ENCODE results near the gene ST3GAL4. TPM values are rescaled to one million over a fixed set of nuclear protein-coding genes. Genes with fewer than 3 reads are reported as not detected.

ST3GAL4 gene
- total RNA-seq, 1 experiment from 2014 or later, result 22.3 TPM

GRCh38 chr11:126398721-126399120 lies 43.2 kb downstream of the ST3GAL4 start:
- no peaks in the 10 kb centered on the region for H3K9me3 ChIP-seq (replicated peaks)
- DNase-seq (ENCODE audit: low read depth in 1 of 2, low spot score in 2 of 2), result no peak
- no peak overlapping the region for H3K27ac ChIP-seq
- H3K4me1 ChIP-seq (replicated peaks), result peaks cover 13% of the 10 kb centered on the region
- no peaks in the 10 kb centered on the region for H3K36me3 ChIP-seq
- no peaks in the 10 kb centered on the region for H3K27me3 ChIP-seq (replicated peaks)
- no peak overlapping the region for H3K4me3 ChIP-seq

DNA sequence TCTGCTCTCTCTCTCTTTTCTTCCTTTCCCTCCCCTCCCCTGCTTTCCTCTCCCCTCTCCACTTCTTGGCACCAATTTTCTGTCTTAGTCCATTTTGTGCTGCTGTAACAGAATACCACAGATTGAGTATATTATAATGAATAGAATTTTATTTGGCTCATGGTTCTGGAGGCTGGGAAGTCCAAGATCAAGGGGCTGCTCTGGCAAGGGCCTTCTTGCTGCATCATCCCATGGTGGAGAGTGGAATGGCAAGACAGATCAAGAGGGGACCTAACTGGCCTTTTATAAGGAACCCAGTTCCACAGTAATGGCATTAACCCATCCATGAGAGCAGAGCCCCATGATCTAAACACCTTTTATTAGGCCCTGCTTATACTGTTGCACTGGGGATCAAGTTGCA lies 44.5 kb downstream of the ST3GAL4 start:
- Histone ChIP-seq H3K27me3 (replicated peaks) (no peaks in the 10 kb centered on the region), H3K27ac (no peak overlapping the region), H3K4me1 (replicated peaks) (peaks cover 15% of the 10 kb centered on the region), H3K9me3 (replicated peaks) (no peaks in the 10 kb centered on the region), H3K36me3 (no peaks in the 10 kb centered on the region), H3K4me3 (no peak overlapping the region)
- DNase-seq (ENCODE audit: low read depth in 1 of 2, low spot score in 2 of 2), result no peak

DNA sequence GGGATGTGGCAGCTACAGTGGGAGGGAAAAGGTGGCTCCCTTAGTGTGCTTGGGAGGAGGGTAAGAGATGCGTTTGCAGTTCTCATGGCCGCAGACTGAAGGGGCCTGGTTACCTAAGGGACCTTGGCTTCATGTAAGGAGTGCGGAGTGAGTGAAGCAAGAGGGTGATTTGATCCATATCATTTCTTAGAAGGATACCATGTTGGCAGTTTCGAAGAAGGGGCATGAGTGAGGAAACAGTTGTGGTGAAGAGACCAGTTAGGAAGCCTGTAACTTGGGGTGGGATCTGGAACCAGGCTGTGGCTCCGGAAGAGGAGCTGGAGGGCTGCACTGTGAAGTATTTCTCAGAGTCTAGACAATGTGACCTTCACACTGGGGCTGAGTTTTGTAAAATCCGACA lies 45.0 kb downstream of the ST3GAL4 start:
- no peak overlapping the region for H3K4me3 ChIP-seq
- no peaks in the 10 kb centered on the region for H3K36me3 ChIP-seq
- H3K9me3 ChIP-seq (replicated peaks), result no peaks in the 10 kb centered on the region
- H3K27me3 ChIP-seq (replicated peaks), result no peaks in the 10 kb centered on the region
- no peak overlapping the region for H3K27ac ChIP-seq
- DNase-seq (ENCODE audit: low read depth in 1 of 2, low spot score in 2 of 2), result no peak
- peaks cover 15% of the 10 kb centered on the region for H3K4me1 ChIP-seq (replicated peaks)

DNA sequence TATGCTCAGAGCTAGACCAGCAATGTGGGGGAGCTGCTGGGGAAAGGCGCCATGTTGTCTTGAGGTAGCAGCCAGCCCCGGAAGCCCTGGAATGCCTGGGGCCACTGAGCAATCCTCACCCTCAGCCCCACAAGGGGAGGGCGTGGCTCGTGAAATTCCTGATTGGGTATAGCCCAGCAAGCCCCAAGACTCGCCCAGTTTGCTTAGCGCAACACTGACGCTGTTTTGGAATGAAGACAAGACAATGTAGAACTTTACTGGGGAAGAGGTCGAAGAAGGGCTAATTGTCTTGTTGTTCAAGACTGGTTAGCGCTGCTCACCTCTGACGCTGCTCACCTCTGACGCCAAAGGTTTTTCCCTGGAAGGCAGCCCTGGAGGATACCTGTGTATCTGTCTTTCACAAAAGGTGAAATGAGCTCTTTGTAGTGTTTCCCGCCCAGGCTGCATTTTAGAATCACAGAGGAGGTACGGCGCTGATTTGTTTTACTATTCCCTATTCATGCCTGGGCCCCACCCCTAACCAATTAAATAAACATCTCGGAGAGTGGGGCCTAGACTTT lies 47.6 kb downstream of the ST3GAL4 start:
- peaks cover 15% of the 10 kb centered on the region for H3K4me1 ChIP-seq (replicated peaks)

DNA sequence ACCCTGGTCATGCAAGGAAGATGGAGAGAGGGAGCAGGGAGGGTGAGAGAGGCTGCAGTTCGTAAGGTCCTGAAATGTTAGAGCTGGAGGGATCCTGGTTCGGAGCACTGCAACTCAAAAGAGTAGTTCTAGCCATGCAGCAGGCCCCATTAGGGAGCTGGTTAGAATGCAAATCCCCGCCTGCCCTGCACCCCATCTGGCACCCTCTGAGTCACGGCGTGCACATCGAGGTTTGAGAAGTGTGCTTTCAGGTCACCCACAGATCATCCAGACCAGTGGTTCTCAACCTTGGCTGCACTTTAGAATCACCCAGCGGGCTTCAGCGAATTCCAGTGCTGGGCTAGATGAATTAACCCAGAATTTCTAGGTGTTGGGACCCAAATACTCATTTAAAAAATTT lies 48.2 kb downstream of the ST3GAL4 start:
- Histone ChIP-seq H3K4me1 (replicated peaks) (peaks cover 15% of the 10 kb centered on the region), H3K27me3 (replicated peaks) (no peaks in the 10 kb centered on the region), H3K9me3 (replicated peaks) (no peaks in the 10 kb centered on the region), H3K4me3 (no peak overlapping the region), H3K27ac (no peak overlapping the region), H3K36me3 (no peaks in the 10 kb centered on the region)
- DNase-seq (ENCODE audit: low read depth in 1 of 2, low spot score in 2 of 2), result no peak

More for the DNA sequence above, 47.6 kb downstream of the ST3GAL4 start:
- Histone ChIP-seq H3K36me3 (no peaks in the 10 kb centered on the region), H3K4me3 (no peak overlapping the region), H3K9me3 (replicated peaks) (no peaks in the 10 kb centered on the region), H3K27me3 (replicated peaks) (no peaks in the 10 kb centered on the region), H3K27ac (peak overlapping the region; percentile 70)
- DNase-seq (ENCODE audit: low read depth in 1 of 2, low spot score in 2 of 2), result peak; percentile 43 to 72

GRCh38 chr11:126404367-126404766 lies 48.9 kb downstream of the ST3GAL4 start:
- DNase-seq (ENCODE audit: low read depth in 1 of 2, low spot score in 2 of 2), result no peak
- Histone ChIP-seq H3K4me3 (no peak overlapping the region), H3K27ac (no peak overlapping the region)

GRCh38 chr11:126405374-126405773 lies 49.9 kb downstream of the ST3GAL4 start:
- H3K4me3 ChIP-seq, result no peak overlapping the region
- DNase-seq (ENCODE audit: low read depth in 1 of 2, low spot score in 2 of 2), result no peak
- H3K4me1 ChIP-seq (replicated peaks), result peaks cover 15% of the 10 kb centered on the region
- H3K27ac ChIP-seq, result no peak overlapping the region
- no peaks in the 10 kb centered on the region for H3K36me3 ChIP-seq
- H3K9me3 ChIP-seq (replicated peaks), result no peaks in the 10 kb centered on the region
- H3K27me3 ChIP-seq (replicated peaks), result no peaks in the 10 kb centered on the region

More at GRCh38 chr11:126404367-126404766, 48.9 kb downstream of the ST3GAL4 start:
- H3K27me3 ChIP-seq (replicated peaks), result no peaks in the 10 kb centered on the region
- peaks cover 15% of the 10 kb centered on the region for H3K4me1 ChIP-seq (replicated peaks)
- no peaks in the 10 kb centered on the region for H3K9me3 ChIP-seq (replicated peaks)
- H3K36me3 ChIP-seq, result no peaks in the 10 kb centered on the region

DNA sequence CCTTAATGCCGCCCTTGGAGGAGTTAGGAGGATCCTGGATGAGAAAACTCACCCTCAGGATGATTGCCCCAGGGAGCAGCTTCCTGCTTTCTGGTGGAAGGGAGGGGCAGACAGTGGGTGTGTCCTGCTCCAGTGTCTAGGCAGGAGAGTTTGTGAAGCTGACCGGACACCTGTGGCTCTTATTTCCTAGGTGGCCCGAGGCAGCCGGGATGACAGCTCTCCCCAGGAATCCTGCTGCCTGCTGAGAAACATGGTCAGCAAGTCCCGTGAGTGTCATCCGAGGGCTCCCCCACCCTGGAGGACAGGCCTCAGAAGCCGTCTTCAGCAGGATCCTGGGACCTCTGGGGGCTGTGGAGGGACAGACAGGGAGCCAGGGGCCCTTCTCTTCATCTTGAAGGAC lies 50.4 kb downstream of the ST3GAL4 start:
- Histone ChIP-seq H3K27me3 (replicated peaks) (no peaks in the 10 kb centered on the region), H3K4me1 (replicated peaks) (peaks cover 15% of the 10 kb centered on the region), H3K9me3 (replicated peaks) (no peaks in the 10 kb centered on the region), H3K36me3 (no peaks in the 10 kb centered on the region), H3K4me3 (no peak overlapping the region), H3K27ac (no peak overlapping the region)
- no peak for DNase-seq (ENCODE audit: low read depth in 1 of 2, low spot score in 2 of 2)

DNA sequence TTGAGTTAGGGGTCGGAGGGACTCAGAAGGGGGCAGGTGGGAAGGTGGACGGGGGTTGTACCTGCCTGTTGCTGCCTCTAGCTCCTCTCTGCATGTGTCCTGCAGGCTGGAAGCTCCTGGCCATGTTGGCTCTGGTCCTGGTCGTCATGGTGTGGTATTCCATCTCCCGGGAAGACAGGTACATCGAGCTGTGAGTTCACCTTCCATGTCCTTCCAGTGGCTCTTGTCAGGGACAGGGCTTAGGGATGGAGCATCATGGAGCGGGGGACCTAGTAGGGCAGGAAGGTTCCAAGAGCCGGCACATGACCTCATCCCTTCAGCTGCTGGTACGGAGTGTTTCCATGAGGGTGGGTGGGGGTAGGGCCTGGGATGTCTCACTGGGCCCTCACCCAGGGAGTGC lies 50.9 kb downstream of the ST3GAL4 start:
- no peaks in the 10 kb centered on the region for H3K27me3 ChIP-seq (replicated peaks)
- H3K4me3 ChIP-seq, result no peak overlapping the region
- H3K9me3 ChIP-seq (replicated peaks), result no peaks in the 10 kb centered on the region
- H3K27ac ChIP-seq, result no peak overlapping the region
- H3K4me1 ChIP-seq (replicated peaks), result peaks cover 15% of the 10 kb centered on the region
- H3K36me3 ChIP-seq, result no peaks in the 10 kb centered on the region
- DNase-seq (ENCODE audit: low read depth in 1 of 2, low spot score in 2 of 2), result no peak

DNA sequence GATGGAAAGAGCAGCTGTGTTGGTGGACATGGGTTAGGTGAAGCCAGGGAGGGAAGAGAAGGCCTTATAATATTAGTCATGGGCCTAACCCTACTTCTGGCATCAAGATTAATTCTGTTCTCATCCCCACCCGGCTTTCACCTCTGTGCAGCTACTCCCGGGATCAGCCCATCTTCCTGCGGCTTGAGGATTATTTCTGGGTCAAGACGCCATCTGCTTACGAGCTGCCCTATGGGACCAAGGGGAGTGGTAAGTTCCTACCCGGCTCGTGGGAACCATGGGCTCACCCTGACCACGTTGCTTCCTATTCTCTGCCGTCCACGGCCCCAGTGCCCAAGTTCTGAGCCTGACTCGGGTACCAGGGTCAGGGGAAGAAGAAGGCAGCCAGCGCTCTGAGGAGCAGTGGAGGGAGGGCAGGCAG lies 51.6 kb downstream of the ST3GAL4 start:
- H3K27me3 ChIP-seq (replicated peaks), result no peaks in the 10 kb centered on the region
- H3K9me3 ChIP-seq (replicated peaks), result no peaks in the 10 kb centered on the region
- H3K36me3 ChIP-seq, result no peaks in the 10 kb centered on the region
- H3K4me1 ChIP-seq (replicated peaks), result peaks cover 15% of the 10 kb centered on the region
- no peak overlapping the region for H3K4me3 ChIP-seq
- H3K27ac ChIP-seq, result no peak overlapping the region
- no peak for DNase-seq (ENCODE audit: low read depth in 1 of 2, low spot score in 2 of 2)

DNA sequence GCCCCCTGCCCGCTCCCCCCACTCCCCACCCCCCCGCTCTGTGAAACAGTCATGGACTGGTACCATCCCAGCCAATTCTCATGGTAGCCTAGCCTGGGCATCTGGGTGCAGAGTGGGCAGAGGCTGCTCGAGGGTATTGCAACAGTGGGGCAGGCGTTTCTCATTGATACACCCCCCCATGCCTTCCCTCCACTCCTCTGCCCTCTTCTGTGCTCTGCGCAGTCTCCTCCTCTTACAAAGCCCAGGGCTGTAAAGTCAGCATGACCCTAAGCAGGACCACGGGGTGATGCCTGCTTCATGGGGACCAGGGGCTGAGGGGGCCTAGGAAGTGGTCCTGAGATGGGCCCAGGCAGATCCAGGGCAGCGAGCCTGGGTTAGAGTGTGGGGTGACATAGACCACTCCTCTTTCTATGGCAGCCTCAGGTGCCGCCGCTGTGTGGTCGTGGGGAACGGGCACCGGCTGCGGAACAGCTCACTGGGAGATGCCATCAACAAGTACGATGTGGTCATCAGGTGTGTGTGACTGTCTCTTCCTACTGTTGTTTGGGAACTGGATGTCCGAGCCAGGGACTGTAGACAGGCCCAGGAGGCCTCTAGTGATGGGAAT lies 52.3 kb downstream of the ST3GAL4 start:
- Histone ChIP-seq H3K27me3 (replicated peaks) (no peaks in the 10 kb centered on the region), H3K9me3 (replicated peaks) (no peaks in the 10 kb centered on the region), H3K27ac (no peak overlapping the region), H3K4me1 (replicated peaks) (peaks cover 11% of the 10 kb centered on the region), H3K4me3 (no peak overlapping the region), H3K36me3 (peaks cover 2% of the 10 kb centered on the region; the same call in 1 of the 2 replicates)
- DNase-seq (ENCODE audit: low read depth in 1 of 2, low spot score in 2 of 2), result no peak

- H3K36me3 ChIP-seq, result peaks cover 2% of the 10 kb centered on the region
- no peak overlapping the region for H3K27ac ChIP-seq
- no peaks in the 10 kb centered on the region for H3K27me3 ChIP-seq (replicated peaks)
- peaks cover 4% of the 10 kb centered on the region for H3K4me1 ChIP-seq (replicated peaks)
- H3K9me3 ChIP-seq (replicated peaks), result no peaks in the 10 kb centered on the region
- no peak overlapping the region for H3K4me3 ChIP-seq
- DNase-seq (ENCODE audit: low read depth in 1 of 2, low spot score in 2 of 2), result no peak
These were observed 53.0 kb downstream of the ST3GAL4 start for GRCh38 chr11:126408496-126408895.

GRCh38 chr11:126408901-126409619 lies 53.6 kb downstream of the ST3GAL4 start:
- Histone ChIP-seq H3K4me1 (replicated peaks) (no peaks in the 10 kb centered on the region), H3K27me3 (replicated peaks) (no peaks in the 10 kb centered on the region), H3K27ac (no peak overlapping the region), H3K36me3 (peaks cover 2% of the 10 kb centered on the region), H3K9me3 (replicated peaks) (no peaks in the 10 kb centered on the region), H3K4me3 (no peak overlapping the region)
- DNase-seq (ENCODE audit: low read depth in 1 of 2, low spot score in 2 of 2), result no peak

DNA sequence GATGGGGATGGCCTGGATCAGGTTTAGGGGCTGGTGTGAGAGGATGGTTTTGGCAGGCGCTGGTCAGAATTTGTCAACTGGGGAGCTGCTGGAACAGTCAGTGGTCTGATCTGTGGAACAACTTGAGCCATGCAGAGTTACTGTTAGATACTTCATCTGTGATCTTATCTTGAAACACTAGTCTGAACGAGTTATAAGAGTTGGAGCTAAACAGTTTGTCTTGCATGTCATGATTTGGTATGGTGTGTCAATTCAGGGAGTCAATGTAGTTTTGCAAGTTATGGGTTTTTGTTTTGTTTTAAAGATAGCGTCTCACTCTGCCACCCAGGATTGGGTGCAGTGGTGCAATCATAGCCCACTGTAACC lies 54.1 kb downstream of the ST3GAL4 start:
- H3K27me3 ChIP-seq (replicated peaks), result no peaks in the 10 kb centered on the region
- H3K36me3 ChIP-seq, result peaks cover 2% of the 10 kb centered on the region
- H3K4me3 ChIP-seq, result no peak overlapping the region
- H3K27ac ChIP-seq, result no peak overlapping the region
- no peaks in the 10 kb centered on the region for H3K9me3 ChIP-seq (replicated peaks)
- no peak for DNase-seq (ENCODE audit: low read depth in 1 of 2, low spot score in 2 of 2)
- no peaks in the 10 kb centered on the region for H3K4me1 ChIP-seq (replicated peaks)

Measured in SJSA1 (cell line).